ENCODE data around the gene SP110. TPM values are rescaled to one million over a fixed set of nuclear protein-coding genes. Genes with fewer than 3 reads are reported as not detected.

Gene SP110
- total and polyA plus RNA-seq, 4 donors, result 16.2 to 31.4 (median 28.1) TPM

GRCh38 chr2:230234122-230234722 lies 14.4 kb upstream of the SP110 start:
- DNase-seq (no peak), ATAC-seq (ENCODE audit: insufficient read depth, low FRiP score) (no peak)
- no peak overlapping the region for H3K9ac ChIP-seq (ENCODE audit: insufficient read depth in 1 of 2, low read length in 2 of 2)
- no peak for TF ChIP-seq CTCF (IDR thresholded peaks at IDR 0.05; ENCODE audit: control extremely low read depth, extremely low read depth)
- no peaks in the 10 kb centered on the region for H3K4me1 ChIP-seq (ENCODE audit: control insufficient read depth in 5 of 5, insufficient read depth in 5 of 5, low read length in 5 of 5)
- no peak overlapping the region for H3K27ac ChIP-seq (ENCODE audit: low read depth in 1 of 2, low read length in 1 of 2)
- 89 to 93% methylated on average over 3 of the region's 3 CpGs for WGBS, 2 donors
- no peaks in the 10 kb centered on the region for H3K36me3 ChIP-seq (ENCODE audit: control insufficient read depth in 4 of 4, insufficient read depth in 4 of 4, low read length in 4 of 4)
- H3K27me3 ChIP-seq (ENCODE audit: control insufficient read depth in 3 of 3, insufficient read depth in 3 of 3, low read length in 2 of 3), result no peaks in the 10 kb centered on the region
- no peak overlapping the region for H3K4me3 ChIP-seq
- H3K9me3 ChIP-seq (ENCODE audit: control insufficient read depth in 4 of 4, insufficient read depth in 3 of 4, low read length in 3 of 4), result peaks cover 0 to 5% (median under 1%) of the 10 kb centered on the region in 4 donors

GRCh38 chr2:230231251-230231650 lies 11.5 kb upstream of the SP110 start:
- Histone ChIP-seq H3K36me3 (ENCODE audit: control insufficient read depth in 4 of 4, insufficient read depth in 4 of 4, low read length in 4 of 4) (no peaks in the 10 kb centered on the region), H3K27ac (ENCODE audit: low read depth in 1 of 2, low read length in 1 of 2) (no peak overlapping the region), H3K4me3 (no peak overlapping the region), H3K4me1 (ENCODE audit: control insufficient read depth in 5 of 5, insufficient read depth in 5 of 5, low read length in 5 of 5) (no peaks in the 10 kb centered on the region), H3K9me3 (ENCODE audit: control insufficient read depth in 4 of 4, insufficient read depth in 3 of 4, low read length in 3 of 4) (peaks cover 0 to 5% (median under 1%) of the 10 kb centered on the region in 4 donors), H3K9ac (ENCODE audit: insufficient read depth in 1 of 2, low read length in 2 of 2) (no peak overlapping the region), H3K27me3 (ENCODE audit: control insufficient read depth in 3 of 3, insufficient read depth in 3 of 3, low read length in 2 of 3) (no peaks in the 10 kb centered on the region)
- DNase-seq (no peak), ATAC-seq (ENCODE audit: insufficient read depth, low FRiP score) (no peak)
- no peak for TF ChIP-seq CTCF (IDR thresholded peaks at IDR 0.05; ENCODE audit: control extremely low read depth, extremely low read depth)
- WGBS, 2 donors, result 56 to 61% methylated on average over 3 of the region's 3 CpGs

DNA sequence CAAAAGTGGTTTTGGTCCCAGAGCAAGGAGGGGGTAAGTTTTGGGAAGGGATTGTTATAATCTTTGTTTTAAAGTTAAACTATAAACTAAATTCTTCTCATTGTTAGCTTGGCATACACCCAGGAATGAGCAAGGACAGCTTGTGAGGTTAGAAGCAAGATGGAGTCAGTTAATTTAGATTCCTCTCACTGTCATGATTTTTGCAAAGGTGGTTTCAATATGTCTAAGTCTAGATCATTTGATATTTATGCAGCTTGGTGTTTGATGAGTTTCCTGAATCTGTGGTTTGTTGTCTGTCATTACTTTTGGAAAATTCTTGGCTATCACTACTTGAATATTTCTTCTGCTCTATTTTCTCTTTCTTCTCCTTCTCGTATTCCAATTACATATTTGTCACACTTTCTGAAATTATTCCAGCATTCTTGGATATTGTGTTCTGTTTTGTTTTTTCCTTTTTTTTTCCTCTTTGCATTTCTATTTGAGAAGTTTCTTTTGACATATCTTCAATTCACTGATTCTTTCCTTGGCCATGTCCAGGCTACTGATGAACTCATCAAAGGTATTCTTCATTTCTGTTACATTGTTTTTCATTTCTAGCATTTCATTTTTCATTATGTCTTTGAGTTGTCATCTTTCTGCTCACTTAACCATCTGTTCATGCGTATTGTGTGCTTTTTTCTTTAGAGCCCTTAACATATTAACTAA lies 10.9 kb upstream of the SP110 start:
- WGBS, 2 donors, result 88 to 91% methylated on average over 2 of the region's 2 CpGs
- TF ChIP-seq CTCF (IDR thresholded peaks at IDR 0.05; ENCODE audit: control extremely low read depth, extremely low read depth), result no peak

More for the DNA sequence above, 10.9 kb upstream of the SP110 start:
- H3K27me3 ChIP-seq (ENCODE audit: control insufficient read depth in 3 of 3, insufficient read depth in 3 of 3, low read length in 2 of 3), result no peaks in the 10 kb centered on the region
- peaks cover 0 to 5% (median under 1%) of the 10 kb centered on the region in 4 donors for H3K9me3 ChIP-seq (ENCODE audit: control insufficient read depth in 4 of 4, insufficient read depth in 3 of 4, low read length in 3 of 4)
- H3K9ac ChIP-seq (ENCODE audit: insufficient read depth in 1 of 2, low read length in 2 of 2), result no peak overlapping the region
- no peaks in the 10 kb centered on the region for H3K4me1 ChIP-seq (ENCODE audit: control insufficient read depth in 5 of 5, insufficient read depth in 5 of 5, low read length in 5 of 5)
- H3K4me3 ChIP-seq, result no peak overlapping the region
- DNase-seq, result no peak
- ATAC-seq (ENCODE audit: insufficient read depth, low FRiP score), result no peak
- H3K27ac ChIP-seq (ENCODE audit: low read depth in 1 of 2, low read length in 1 of 2), result no peak overlapping the region
- H3K36me3 ChIP-seq (ENCODE audit: control insufficient read depth in 4 of 4, insufficient read depth in 4 of 4, low read length in 4 of 4), result no peaks in the 10 kb centered on the region
